SKM-1 (cell line): ENCODE results near the gene ZNF337.
"Not testable (repeated sequence)": the region's sequence is repeated elsewhere in the genome, so short reads cannot be mapped to it uniquely, and the experiment has no call there.

Source experiments
- DNase-seq: peaks from one replicate; lab custom pipeline; 2025; ENCODE audit not compliant: unreplicated experiment; lab: John Stamatoyannopoulos, UW

The ZNF337 gene

DNA sequence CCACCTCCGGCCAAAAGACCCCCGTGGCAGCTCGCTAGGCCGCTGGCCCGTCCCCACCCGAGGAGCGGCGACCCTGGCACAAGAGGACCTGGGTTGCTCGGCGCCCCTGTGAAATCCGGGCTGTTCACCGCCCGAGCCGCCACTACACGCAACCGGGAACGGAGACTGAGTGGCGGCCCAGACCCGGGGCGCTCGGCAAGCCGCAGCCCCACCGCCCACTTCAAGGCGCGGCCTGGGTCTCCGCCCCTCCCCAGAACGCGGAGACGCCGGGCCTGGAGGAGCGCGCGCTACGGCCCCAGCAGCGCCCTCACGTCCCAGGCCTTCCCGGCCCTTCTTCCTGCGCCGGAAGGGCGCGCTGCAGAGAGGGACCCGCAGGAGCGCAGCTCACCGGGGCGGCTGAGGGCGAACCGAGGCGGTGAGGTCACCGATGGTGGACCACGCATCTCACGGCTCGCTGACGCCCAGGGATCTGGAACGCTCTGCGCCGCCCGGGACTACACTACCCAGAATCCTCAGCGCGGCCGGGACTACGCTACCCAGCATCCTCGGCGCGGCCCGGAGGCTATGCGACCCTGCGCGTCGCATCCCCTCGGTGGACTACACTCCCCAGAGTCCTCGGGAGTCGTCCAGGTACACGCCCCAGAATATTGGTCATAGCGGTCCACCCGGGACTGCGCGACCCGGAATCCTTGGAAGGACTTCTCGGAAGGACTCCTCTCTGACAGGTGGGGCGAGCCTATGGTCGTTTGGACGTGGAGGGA, at the start of gene ZNF337:
TSS of gene ZNF337 (minus strand) at position 483 of the 761 bp plus-strand sequence. CDS start 10,436 bp downstream, outside the sequence.
- peak; percentile 74 for DNase-seq

GRCh38 chr20:25745738-25746137, 49.1 kb upstream of the ZNF337 start:
- DNase-seq: no peak

GRCh38 chr20:25745100-25745499, 48.4 kb upstream of the ZNF337 start:
- DNase-seq: no peak

DNA sequence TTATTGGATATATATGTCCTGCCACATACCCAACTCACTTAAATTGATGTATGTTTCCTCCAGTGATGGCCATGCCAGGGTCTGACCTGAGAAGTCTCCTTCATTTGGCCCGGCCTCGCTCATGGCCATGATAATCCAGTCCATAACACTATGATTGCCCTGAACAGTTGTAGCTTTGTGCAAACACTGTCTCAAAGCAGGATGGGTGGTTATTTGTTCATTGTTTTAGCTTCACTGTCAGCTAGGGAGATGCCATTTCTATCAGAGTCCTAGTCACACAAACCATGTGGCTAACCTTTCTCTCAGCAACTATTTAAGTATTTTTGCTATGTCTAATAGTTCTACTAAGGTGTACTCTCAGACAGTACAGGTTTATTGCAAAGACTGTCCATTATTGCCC, 47.6 kb upstream of the ZNF337 start:
- no peak for DNase-seq

- no peak for DNase-seq
Observed at GRCh38 chr20:25741088-25741487, 44.4 kb upstream of the ZNF337 start.

GRCh38 chr20:25739615-25740320, 43.1 kb upstream of the ZNF337 start:
- DNase-seq: no peak

GRCh38 chr20:25738198-25738597, 41.5 kb upstream of the ZNF337 start:
- DNase-seq: no peak

GRCh38 chr20:25733903-25734302, 37.2 kb upstream of the ZNF337 start:
- no peak for DNase-seq

DNA sequence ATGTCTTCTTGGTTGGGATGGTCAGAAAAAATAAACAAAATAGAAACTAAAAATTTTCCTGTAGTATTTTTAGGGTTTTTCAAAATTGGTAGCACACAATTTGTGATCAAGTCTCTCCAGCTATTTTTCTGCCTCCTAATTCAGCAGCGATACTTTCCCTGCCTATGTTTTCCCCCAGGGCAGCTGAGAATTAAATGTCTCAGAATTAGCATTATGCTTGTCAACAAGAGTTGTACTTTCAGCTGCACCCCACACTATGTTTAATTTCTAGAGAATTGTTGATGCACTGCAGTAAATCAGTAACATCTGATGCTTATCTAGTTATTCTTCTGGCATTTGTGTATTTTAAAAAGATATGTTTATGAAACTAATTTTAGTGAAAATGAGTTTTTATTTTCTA, 34.2 kb upstream of the ZNF337 start:
- no peak for DNase-seq

DNA sequence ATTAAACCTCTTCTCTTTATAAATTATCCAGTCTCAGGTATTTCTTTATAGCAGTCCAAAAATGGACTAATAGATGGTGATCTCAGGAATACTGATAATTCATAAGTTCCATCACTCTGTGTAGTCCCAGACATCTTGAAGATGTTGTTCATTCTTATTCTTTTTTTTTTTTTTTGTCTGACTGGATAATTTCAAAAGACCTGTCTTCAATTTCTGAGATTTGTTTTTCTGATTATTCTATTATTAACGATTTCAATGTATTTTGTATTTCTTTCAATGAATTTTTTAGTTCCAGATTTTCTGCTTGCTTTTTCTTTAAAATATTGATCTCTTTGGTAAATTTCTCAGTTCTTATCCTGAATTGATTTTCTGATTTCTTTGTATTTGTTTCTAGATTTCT, 29.7 kb upstream of the ZNF337 start:
- no peak for DNase-seq

GRCh38 chr20:25725639-25726038, 29.0 kb upstream of the ZNF337 start:
- DNase-seq: no peak

DNA sequence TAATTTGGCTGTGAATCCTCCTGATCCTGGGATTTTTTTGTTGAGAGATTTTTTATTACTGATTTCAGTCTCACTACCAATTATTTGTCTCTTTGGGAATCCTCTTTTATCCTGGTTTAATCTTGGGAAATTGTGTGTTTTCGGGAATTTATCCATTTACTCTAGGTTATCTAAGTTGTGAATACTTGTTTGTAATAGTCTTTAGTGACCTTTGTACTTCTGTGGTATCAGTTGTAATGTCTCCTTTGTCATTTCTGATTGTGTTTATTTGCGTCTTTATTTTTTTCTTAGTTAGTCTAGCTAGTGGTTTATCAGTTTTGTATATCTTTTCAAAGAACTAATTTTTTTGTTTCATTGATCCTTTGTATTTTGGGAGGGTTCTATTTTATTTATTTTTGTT, 27.3 kb upstream of the ZNF337 start:
- DNase-seq: no peak

GRCh38 chr20:25720285-25720684, 23.6 kb upstream of the ZNF337 start:
- no peak for DNase-seq

GRCh38 chr20:25718896-25719809, 22.5 kb upstream of the ZNF337 start:
- DNase-seq: not testable (repeated sequence)

DNA sequence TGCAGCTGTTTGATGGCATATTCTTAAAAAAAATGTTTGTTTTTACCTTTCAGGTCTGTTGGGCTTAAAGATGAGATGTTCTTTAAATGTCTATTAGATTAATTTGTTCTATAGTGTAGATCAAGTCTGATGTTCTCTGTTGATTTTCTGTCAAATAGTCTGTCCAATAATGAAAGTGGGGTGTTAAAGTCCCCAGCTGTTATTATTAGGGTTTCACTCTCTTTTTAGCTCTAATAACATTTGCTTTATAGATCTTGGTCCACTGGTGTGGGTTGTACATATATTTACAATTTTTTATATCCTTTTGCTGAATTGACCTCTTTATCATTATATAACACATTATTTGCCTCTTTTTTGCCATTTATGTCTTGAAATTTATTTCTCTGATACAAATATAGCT, 11.0 kb upstream of the ZNF337 start:
- no peak for DNase-seq

GRCh38 chr20:25706793-25707192, 10.1 kb upstream of the ZNF337 start:
- no peak for DNase-seq

GRCh38 chr20:25705830-25706351, 9.2 kb upstream of the ZNF337 start:
- no peak for DNase-seq

DNA sequence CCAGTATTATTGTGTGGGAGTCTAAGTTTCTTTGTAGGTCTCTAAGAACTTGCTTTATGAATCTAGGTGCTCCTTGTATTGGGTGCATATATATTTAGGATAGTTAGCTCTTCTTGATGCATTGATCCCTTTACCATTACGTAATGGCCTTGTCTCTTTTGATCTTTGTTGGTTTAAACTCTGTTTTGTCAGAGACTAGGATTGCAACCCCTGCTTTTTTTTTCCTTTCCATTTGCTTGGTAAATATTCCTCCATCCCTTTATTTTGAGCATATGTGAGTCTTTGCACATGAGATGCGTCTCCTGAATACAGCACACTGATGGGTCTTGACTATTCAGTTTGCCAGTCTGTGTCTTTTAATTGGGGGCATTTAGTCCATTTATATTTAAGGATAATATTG, 7.7 kb upstream of the ZNF337 start:
- not testable (repeated sequence) for DNase-seq

- DNase-seq: not testable (repeated sequence)
Observed at GRCh38 chr20:25700835-25701234, 4.2 kb upstream of the ZNF337 start.

DNA sequence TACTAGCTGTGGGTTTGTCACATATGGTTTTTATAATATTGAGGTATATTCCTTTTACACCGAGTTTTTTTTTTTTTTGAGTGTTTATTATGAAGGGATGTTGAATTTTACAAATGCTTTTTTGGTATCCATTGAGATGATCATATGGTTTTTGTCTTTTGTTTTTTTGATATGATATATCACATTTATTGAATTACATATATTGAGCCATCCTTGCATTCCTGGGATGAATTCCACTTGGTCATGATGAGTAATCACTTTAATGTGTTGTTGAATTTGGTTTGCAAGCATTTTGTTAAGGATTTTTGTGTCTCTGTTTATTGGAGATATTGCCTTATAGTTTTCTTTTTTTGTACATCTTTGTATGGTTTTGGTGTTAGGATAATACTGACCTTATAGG, 3.3 kb upstream of the ZNF337 start:
- no peak for DNase-seq

GRCh38 chr20:25697132-25697446, 436 bp upstream of the ZNF337 start:
- no peak for DNase-seq
